Activated CD4-positive, alpha-beta T cell treated with anti-CD3 and anti-CD28 coated beads for 4 hours (primary cell): ENCODE results near the gene ADAM21.
A peak's percentile ranks its signal among the peaks of the same experiment; 100 is the strongest.
"Not testable (repeated sequence)": the region's sequence is repeated elsewhere in the genome, so short reads cannot be mapped to it uniquely, and the experiment has no call there.

Experiments
- DNase-seq, 2 donors: peaks; one replicate each; pipeline ENCODE4 v3.0.0-alpha.2; 2020

The ADAM21 gene

GRCh38 chr14:70451874-70452273 lies at the start of gene ADAM21:
Gene ADAM21 (plus strand): TSS chr14:70452174. CDS start chr14:70457500, 5,326 bp downstream.
- DNase-seq: no peak

DNA sequence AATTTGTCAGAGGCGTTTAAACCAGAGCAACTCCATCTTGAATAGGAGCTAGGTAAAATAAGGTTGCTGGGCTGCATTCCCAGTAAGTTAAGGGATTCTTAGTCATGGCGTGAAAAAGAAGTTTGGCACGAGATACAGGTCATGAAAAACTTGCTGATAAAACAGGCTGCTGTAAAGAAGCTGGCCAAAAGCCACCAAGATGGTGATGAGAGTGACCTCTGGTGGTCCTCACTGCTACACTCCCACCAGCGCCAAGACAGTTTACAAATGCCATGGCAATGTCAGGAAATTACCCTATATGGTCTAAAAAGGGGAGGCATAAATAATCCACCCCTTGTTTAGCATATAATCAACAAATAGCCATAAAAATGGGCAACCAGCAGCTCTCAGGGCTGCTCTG lies 48.6 kb upstream of the ADAM21 start:
- DNase-seq: not testable (repeated sequence)

DNA sequence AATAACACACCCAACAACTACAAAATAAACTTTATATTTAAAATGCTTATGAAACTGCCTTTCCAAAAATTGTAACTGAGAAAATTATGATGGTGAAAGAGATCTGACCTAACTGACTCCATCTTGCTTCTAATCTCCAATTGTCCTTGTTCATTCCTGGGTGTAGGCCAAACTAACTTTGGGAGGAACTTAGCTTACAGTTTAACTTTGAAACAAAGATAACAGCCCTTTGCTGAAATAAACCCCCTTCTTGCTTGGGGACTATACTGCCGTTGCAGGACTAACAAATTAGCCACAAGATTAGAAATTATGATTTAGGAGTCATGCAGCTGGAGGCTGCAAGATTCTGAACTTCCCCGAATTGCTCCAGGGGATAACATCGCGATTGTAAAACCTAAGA lies 45.8 kb upstream of the ADAM21 start:
- DNase-seq: not testable (repeated sequence)

DNA sequence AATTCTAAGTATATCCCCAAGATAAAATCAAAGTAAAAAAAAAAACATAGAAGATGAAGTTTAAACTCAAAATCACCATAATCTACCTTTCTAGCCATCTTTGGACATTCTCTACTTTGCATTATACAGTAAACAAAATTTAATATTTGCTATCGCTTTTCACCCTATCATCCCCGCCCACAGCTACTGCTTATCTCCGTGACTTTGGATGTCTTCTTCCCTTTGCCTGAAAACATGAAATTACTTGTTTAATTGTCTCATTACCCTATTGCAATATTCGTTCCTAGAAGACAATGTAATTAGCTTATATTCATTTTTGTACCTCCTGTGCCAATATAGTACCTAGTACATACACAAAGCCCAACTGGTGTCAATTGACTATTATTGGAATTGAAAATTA lies 44.4 kb upstream of the ADAM21 start:
- no peak for DNase-seq

- DNase-seq: no peak
Measured at GRCh38 chr14:70415788-70416187, 36.2 kb upstream of the ADAM21 start.

DNA sequence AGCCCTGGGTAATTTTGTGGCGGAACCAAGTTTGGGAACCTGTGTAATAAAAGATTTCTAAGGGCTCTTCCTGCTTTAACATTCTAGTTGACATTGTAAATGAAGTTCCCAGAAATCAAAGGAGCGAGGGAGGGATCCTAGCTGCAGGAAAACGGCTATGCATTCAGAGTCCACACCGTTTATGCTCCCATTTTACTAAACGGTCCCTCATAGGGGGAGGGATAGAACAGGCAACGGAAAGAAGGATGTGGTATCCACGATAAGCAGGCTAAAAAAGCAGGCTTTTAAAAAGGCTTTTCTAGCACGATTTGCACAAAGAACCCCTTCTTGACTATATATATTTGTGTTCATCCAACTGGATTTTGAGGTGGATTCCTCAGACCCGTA lies 35.6 kb upstream of the ADAM21 start:
- DNase-seq: no peak

GRCh38 chr14:70416725-70417349 lies 35.1 kb upstream of the ADAM21 start, which contains the start of gene SYNJ2BP:
Gene SYNJ2BP (minus strand): TSS chr14:70417090. CDS start chr14:70416963, 127 bp downstream.
- DNase-seq: peak; percentile 51 to 62

DNA sequence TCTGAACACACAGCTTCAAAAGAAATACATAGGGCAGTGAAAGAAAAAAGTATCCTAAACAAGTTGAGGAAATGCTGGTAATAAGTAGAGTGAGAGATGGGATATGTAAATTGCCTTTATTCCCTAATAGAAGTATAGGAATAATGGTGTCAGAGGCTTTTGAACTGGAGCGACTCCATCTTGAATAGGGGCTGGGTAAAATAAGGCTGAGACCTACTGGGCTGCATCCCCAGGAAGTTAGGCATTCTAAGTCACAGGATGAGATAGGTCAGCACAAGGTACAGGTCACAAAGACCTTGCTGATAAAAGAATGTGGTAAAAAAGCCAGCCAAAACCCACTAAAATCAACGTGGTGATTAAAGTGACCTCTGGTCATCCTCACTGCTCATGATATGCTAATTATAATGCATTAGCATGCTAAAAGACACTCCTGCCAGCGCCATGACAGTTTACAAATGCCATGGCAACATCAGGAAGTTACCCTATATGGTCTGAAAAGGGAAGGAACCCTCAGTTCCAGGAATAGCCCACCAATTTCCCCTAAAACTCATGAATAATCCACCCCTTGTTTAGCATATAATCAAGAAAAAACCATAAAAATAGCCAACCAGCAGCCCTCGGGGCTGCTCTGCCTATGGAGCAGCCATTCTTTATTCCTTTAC lies 32.6 kb upstream of the ADAM21 start:
- not testable (repeated sequence) for DNase-seq

- DNase-seq: no peak
Measured at GRCh38 chr14:70422538-70422937, 29.4 kb upstream of the ADAM21 start.

DNA sequence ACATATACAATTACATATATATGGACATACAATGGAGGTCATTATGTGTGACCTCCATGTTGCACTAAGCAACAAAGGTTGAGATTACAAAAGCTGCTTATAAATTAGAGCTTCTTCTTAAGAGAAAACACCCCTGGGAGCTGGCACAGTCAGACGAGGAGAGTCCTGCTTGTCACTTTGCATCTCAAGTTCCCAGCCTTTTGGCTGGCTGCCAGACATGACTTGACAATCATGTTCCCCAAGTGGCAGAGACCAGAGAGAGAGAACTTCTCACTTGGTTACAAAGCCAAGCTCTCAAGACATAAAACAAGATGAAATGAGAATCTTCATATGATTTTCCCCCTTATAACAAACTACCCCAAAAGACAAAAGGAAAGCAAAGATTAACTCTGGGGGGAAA lies 26.6 kb upstream of the ADAM21 start:
- DNase-seq: no peak

DNA sequence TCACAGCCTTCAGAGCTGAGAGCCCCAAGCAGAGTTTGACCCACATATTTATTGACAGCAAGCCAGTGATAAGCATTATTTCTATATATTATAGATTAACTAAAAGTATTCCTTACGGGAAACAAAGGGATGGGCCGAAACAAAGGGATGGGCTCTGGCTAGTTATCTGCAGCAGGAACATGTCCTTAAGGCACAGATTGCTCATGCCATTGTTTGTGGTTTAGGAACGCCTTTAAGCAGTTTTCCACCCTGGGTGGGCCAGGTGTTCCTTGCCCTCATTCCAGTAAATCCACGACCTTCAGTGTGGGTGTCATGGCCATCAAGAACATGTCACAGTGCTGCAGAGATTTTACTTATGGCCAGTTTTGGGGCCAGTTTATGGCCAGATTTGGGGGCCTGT lies 25.4 kb upstream of the ADAM21 start:
- DNase-seq: not testable (repeated sequence)

GRCh38 chr14:70436867-70437266 lies 15.1 kb upstream of the ADAM21 start:
- no peak for DNase-seq

- DNase-seq: no peak
Measured at GRCh38 chr14:70441641-70442040, 10.3 kb upstream of the ADAM21 start.

DNA sequence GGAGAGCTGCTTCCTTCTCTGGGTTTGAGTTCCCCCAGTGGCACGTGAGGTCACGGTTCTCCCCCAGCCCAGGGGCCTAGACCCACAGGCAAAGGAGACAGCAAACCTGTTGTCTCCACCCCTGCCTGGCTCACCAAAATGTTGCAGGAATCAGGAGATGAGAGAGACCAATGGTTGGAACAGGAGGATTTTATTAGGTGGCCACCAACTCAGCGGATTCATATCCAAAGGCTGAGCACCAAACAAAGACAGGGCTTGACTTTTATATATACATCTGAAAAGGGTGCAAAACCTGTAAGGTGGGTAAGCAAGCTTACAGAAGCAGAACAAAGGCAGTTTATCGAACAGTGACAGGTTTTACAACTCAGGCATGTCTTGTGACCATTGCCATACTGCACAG lies 9.2 kb upstream of the ADAM21 start:
- no peak for DNase-seq

- DNase-seq: no peak
Measured at GRCh38 chr14:70448633-70449340, 3.2 kb upstream of the ADAM21 start.

- no peak for DNase-seq
Measured at GRCh38 chr14:70454731-70455130, 2.8 kb downstream of the ADAM21 start.

GRCh38 chr14:70468731-70469130 lies 16.8 kb downstream of the ADAM21 start:
- DNase-seq: no peak

DNA sequence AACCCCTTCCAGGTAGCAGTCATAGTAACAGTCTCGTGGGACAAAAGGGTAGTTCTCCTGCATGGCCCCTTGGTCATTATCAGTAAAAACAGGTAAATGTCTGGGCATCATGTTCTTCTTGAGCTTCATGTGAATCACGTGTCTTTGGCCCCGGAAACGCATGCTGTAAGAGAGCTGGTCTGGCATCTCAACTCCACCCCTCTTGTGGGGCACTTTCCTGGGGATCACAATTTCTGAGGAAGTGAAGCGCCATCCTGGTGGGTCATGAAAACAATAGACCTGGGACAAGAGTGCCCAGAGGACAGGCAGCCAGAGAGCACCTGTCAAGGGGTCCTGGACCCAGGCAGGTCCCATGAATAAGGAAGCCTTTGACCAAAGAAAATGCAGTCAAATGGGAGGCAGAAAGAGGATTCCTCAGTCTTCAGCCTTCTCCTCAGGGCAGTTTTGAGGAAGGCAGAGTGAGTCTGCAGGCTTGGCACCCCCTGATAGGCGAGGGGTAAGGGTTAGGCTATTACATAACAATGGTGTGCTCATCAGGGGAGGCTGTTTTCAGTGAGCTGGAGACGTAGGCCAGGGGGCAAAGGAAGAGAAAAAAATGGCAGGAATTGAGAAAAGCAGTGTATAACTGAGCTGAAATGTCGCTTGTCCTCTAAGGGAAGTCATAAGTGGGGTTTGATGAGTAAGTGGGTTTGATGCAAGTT lies 19.0 kb downstream of the ADAM21 start:
- not testable (repeated sequence) for DNase-seq

DNA sequence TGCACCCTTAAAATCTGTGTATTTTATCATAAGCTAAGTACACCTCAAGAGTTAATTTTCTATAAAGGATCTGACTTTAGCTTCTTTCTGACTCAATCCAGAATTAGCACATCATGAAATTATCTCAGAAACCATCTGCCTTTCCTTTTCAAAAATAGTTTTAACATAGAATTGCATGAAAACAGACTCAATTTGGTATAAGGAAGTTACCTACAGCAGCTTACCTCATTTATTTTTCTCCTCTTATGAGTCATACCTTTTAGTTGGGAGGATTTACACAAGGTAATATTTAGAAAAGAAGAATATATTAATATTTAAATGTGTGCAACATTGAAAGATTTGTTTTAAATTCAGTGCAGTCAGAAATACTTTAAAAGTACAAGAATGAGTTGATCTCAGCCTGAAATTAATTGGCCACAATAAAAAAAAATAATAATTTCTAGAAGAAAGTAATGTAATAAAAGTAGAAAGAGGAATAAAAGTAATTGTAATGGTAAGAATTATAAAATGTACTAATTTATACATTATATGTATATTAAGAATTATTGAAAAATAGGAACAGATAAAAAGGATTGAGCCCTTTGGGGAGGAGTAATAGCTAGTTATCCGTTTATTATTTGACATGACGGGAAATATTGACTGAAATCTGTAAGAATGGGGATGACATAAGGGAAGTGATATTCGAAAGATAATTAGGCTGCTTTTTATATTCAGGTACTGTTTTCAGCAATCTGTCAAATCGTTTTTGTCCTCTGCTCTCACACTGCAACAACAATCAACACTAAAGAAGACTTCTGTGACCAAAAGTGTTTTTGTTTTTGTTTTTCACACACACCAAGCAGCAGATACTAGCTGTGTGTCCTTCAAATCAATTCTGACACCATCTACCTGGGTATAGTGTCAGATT lies 20.5 kb downstream of the ADAM21 start:
- no peak for DNase-seq

GRCh38 chr14:70473825-70474224 lies 21.9 kb downstream of the ADAM21 start:
- no peak for DNase-seq

DNA sequence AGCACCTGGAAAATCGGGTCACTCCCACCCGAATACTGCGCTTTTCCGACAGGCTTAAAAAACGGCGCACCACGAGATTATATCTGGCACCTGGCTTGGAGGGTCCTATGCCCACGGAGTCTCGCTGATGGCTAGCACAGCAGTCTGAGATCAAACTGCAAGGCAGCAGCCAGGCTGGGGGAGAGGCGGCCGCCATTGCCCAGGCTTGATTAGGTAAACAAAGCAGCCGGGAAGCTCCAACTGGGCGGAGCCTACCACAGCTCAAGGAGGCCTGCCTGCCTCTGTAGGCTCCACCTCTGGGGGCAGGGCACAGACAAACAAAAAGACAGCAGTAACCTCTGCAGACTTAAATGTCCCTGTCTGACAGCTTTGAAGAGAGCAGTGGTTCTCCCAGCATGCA lies 23.5 kb downstream of the ADAM21 start:
- DNase-seq: not testable (repeated sequence)
